Naive thymus-derived CD4-positive, alpha-beta T cell (primary cell): Measurements from ENCODE around the gene GGA1. TPM values are rescaled to one million over a fixed set of nuclear protein-coding genes. Genes with fewer than 3 reads are reported as not detected.
A peak's percentile ranks its signal among the peaks of the same experiment; 100 is the strongest.

Experiments
- ATAC-seq: fragments of 150-1000 bp; cut with Tn5 transposase; 2 replicates; pipeline ENCODE4 v1.10.0; 2021; ENCODE audit warnings: mild to moderate bottlenecking, moderate library complexity
- CTCF ChIA-PET: fragments of 350-600 bp; sonication (Branson Sonifier 250); formaldehyde crosslinking; loops from one replicate; lab custom pipeline; 2021; ENCODE audit warnings: antibody characterized with exemption; lab: Charles Lee
- POLR2A ChIA-PET: fragments of 350-600 bp; sonication (Branson Sonifier 250); formaldehyde crosslinking; loops from one replicate; lab custom pipeline; 2021; ENCODE audit warnings: antibody characterized with exemption, inconsistent platforms; lab: Charles Lee
- DNase-seq, 9 donors: peaks; one replicate each; pipeline versions ENCODE4 v3.0.0 to v3.0.0-alpha.2; 2020 to 2022; ENCODE audit warnings: mixed read lengths in 1 of 9
- H3K27ac ChIP-seq: one replicate; pipeline ENCODE4 v1.7.0; 2013; ENCODE audit warnings: mild to moderate bottlenecking, low read depth, low read length, moderate library complexity
- H3K27me3 ChIP-seq, 2 donors: one replicate each; pipeline ENCODE4 v1.7.0; 2013; ENCODE audit warnings: low read length in 2 of 2, mild to moderate bottlenecking in 2 of 2, moderate library complexity in 2 of 2; ENCODE audit not compliant: control insufficient read depth in 2 of 2, insufficient read depth in 2 of 2
- H3K36me3 ChIP-seq, 3 experiments: 1 replicate in 2 of 3; 2 replicates in 1 of 3; pipeline ENCODE4 v1.7.0; 2013; ENCODE audit warnings: low read length in 3 of 3, mild to moderate bottlenecking in 3 of 3, moderate library complexity in 1 of 3; ENCODE audit not compliant: insufficient read depth in 3 of 3, control insufficient read depth in 2 of 3
- H3K4me1 ChIP-seq, 2 donors: one replicate each; pipeline ENCODE4 v1.7.0; 2013; ENCODE audit warnings: low read length in 2 of 2, mild to moderate bottlenecking in 2 of 2, moderate library complexity in 1 of 2; ENCODE audit not compliant: control insufficient read depth in 2 of 2, insufficient read depth in 2 of 2
- H3K4me3 ChIP-seq: 2 replicates; pipeline ENCODE4 v1.7.0; 2013; ENCODE audit warnings: mild to moderate bottlenecking, low read length
- H3K9me3 ChIP-seq, 3 experiments: 1 replicate in 2 of 3; 2 replicates in 1 of 3; pipeline ENCODE4 v1.7.0; 2013; ENCODE audit warnings: low read length in 3 of 3; ENCODE audit not compliant: control insufficient read depth in 2 of 3
- H3K27ac Mint-ChIP-seq, 9 donors: one replicate each; pipeline ENCODE4 v1.8.0; 2020 to 2022; ENCODE audit warnings: mixed read lengths in 9 of 9, mild to moderate bottlenecking in 8 of 9, moderate library complexity in 5 of 9, inconsistent platforms in 2 of 9
- H3K27me3 Mint-ChIP-seq, 5 donors: one replicate each; pipeline ENCODE4 v1.8.0; 2021 to 2022; ENCODE audit warnings: mixed read lengths in 5 of 5, mild to moderate bottlenecking in 1 of 5
- H3K36me3 Mint-ChIP-seq, 5 donors: one replicate each; pipeline ENCODE4 v1.8.0; 2020 to 2022; ENCODE audit warnings: mixed read lengths in 5 of 5, mild to moderate bottlenecking in 3 of 5, inconsistent platforms in 1 of 5
- H3K4me1 Mint-ChIP-seq, 7 donors: one replicate each; pipeline ENCODE4 v1.8.0; 2020 to 2022; ENCODE audit warnings: mixed read lengths in 7 of 7, mild to moderate bottlenecking in 3 of 7, inconsistent platforms in 1 of 7
- H3K4me3 Mint-ChIP-seq, 10 donors: one replicate each; pipeline ENCODE4 v1.8.0; 2020 to 2022; ENCODE audit warnings: mild to moderate bottlenecking in 10 of 10, mixed read lengths in 10 of 10, moderate library complexity in 6 of 10, inconsistent platforms in 2 of 10
- H3K9me3 Mint-ChIP-seq, 11 donors: one replicate each; pipeline ENCODE4 v1.8.0; 2020 to 2022; ENCODE audit warnings: mixed read lengths in 11 of 11, mild to moderate bottlenecking in 4 of 11, inconsistent platforms in 1 of 11, moderate library complexity in 1 of 11
- intact Hi-C, 2 donors: fragments of 100-400 bp; cut with micrococcal nuclease; formaldehyde crosslinking; loops; one replicate each; pipeline ENCODE4 v1.15.1; 2023
- polyA plus RNA-seq, 2 donors: library from polyadenylated mRNA; unstranded; fragments of 300-500 nt; fragmentation: Illumina TruSeq; gene quantifications; one replicate each; pipeline ENCODE4 v1.2.3, GENCODE V29; 2021
- total RNA-seq, 6 experiments: library from RNA in 5 of 6; stranded (reverse) in 5 of 6; gene quantifications; 1 replicate in 5 of 6; 2 replicates in 1 of 6; pipeline ENCODE4 v1.2.3 and lab custom pipeline; 2021 to 2026

Gene GGA1
- total and polyA plus RNA-seq, 7 experiments from 2014 or later = 20.8 to 124 (median 87.2) TPM

DNA sequence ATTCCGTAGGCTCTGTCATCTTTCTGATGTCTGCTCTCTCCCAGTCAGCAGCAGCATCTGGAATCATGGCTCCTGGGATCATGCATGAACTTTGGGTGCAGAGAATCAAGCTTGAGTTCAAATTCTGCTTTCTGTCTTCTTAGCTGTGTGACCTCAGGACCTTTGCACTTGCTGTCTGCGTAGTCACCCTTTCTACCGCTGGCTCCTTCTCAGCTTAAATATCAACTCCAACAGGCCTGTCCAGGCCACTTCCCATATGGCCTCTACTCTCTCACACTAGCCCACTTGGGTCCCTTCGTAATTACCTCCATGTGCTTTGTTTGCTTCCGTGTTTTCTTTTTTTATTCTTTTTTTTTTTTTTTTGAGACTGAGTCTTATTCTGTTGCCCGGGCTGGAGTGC, 4.6 kb upstream of the GGA1 start:
- intact Hi-C loops = loop anchor here in 1 of 2 donors (10.0 kb wide), 1 partner anchor 331 kb away; no protein-coding TSS in a partner anchor
- CTCF ChIA-PET = interaction anchor here (0.9 to 1.2 kb wide), 2 partner anchors 12 to 43 kb away, joined by 3 to 4 read pairs; no protein-coding TSS in a partner anchor
- no peaks in the 10 kb centered on the region for H3K36me3 ChIP-seq
- peaks cover 32 to 68% (median 55%) of the 10 kb centered on the region in 7 donors for H3K4me1 Mint-ChIP-seq
- H3K27ac ChIP-seq = no peak overlapping the region
- no peaks in the 10 kb centered on the region for H3K9me3 ChIP-seq
- peak overlapping the region in 2 of 9 donors; percentile 21 to 39 for H3K27ac Mint-ChIP-seq
- H3K36me3 Mint-ChIP-seq = peaks cover 0 to 5% (median 0%) of the 10 kb centered on the region in 5 donors
- H3K4me1 ChIP-seq = peaks cover 33 to 35% of the 10 kb centered on the region in 2 donors
- no peak for DNase-seq
- no peaks in the 10 kb centered on the region for H3K27me3 ChIP-seq
- H3K9me3 Mint-ChIP-seq = peaks cover 0 to 2% (median 0%) of the 10 kb centered on the region in 11 donors
- POLR2A ChIA-PET = interaction anchor here (0.7 to 1.5 kb wide), 5 partner anchors 12 to 744 kb away, joined by 3 to 5 read pairs (median 3); no protein-coding TSS in a partner anchor
- ATAC-seq = no peak
- no peak overlapping the region for H3K4me3 ChIP-seq
- H3K27me3 Mint-ChIP-seq = peaks cover 0 to 26% (median 0%) of the 10 kb centered on the region in 5 donors
- peak overlapping the region in 4 of 10 donors; percentile 31 to 55 (median 38) for H3K4me3 Mint-ChIP-seq

DNA sequence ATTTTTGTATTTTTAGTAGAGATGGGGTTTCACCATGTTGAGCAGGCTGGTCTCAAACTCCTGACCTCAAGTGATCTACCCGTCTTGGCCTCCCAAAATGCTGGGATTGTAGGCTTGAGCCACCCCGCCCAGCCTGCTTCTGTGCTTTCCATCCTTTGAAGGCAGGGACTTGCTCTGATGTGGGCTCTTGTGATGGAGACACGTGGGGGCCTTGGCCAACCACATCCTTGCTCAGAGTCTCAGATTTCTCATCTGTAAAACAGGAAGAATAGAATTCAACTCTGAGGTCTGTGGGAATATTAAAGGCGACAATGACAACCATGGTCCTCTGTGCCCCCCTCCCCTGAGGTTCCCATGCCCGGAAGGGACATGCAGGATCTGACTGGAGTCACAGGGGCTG, 3.8 kb upstream of the GGA1 start:
- H3K9me3 Mint-ChIP-seq = peaks cover 0 to 2% (median 0%) of the 10 kb centered on the region in 11 donors
- ATAC-seq (peak; percentile 18), DNase-seq (peak; percentile 28 to 83 (median 79))
- Histone ChIP-seq H3K4me1 (peaks cover 37 to 40% of the 10 kb centered on the region in 2 donors), H3K9me3 (no peaks in the 10 kb centered on the region), H3K36me3 (no peaks in the 10 kb centered on the region), H3K27ac (peak overlapping the region; percentile 42), H3K27me3 (no peaks in the 10 kb centered on the region), H3K4me3 (peak overlapping the region; percentile 15)
- H3K27me3 Mint-ChIP-seq = peaks cover 0 to 26% (median 0%) of the 10 kb centered on the region in 5 donors
- peaks cover 38 to 76% (median 62%) of the 10 kb centered on the region in 7 donors for H3K4me1 Mint-ChIP-seq
- intact Hi-C loops = loop anchor here (1.0 to 10.0 kb wide), 8 partner anchors 38 to 1267 kb away; partner anchors contain the start of genes RAC2 (in 2 of the 2), CBX6 (in 1 of the 2), EIF3D (in 1 of the 2) and JOSD1 (in 1 of the 2)
- ChIA-PET POLR2A (interaction anchor here (0.9 to 1.9 kb wide), 6 partner anchors 11 to 118 kb away, joined by 3 to 5 read pairs (median 3); partner anchors contain the start of gene MFNG), CTCF (interaction anchor here (1.0 to 6.0 kb wide), 3 partner anchors 9 to 77 kb away, joined by 3 to 36 read pairs (median 5); no protein-coding TSS in a partner anchor)
- H3K36me3 Mint-ChIP-seq = peaks cover 0 to 5% (median 0%) of the 10 kb centered on the region in 5 donors
- H3K4me3 Mint-ChIP-seq = peak overlapping the region; percentile 58 to 90 (median 80)
- H3K27ac Mint-ChIP-seq = peak overlapping the region; percentile 63 to 93 (median 85)

DNA sequence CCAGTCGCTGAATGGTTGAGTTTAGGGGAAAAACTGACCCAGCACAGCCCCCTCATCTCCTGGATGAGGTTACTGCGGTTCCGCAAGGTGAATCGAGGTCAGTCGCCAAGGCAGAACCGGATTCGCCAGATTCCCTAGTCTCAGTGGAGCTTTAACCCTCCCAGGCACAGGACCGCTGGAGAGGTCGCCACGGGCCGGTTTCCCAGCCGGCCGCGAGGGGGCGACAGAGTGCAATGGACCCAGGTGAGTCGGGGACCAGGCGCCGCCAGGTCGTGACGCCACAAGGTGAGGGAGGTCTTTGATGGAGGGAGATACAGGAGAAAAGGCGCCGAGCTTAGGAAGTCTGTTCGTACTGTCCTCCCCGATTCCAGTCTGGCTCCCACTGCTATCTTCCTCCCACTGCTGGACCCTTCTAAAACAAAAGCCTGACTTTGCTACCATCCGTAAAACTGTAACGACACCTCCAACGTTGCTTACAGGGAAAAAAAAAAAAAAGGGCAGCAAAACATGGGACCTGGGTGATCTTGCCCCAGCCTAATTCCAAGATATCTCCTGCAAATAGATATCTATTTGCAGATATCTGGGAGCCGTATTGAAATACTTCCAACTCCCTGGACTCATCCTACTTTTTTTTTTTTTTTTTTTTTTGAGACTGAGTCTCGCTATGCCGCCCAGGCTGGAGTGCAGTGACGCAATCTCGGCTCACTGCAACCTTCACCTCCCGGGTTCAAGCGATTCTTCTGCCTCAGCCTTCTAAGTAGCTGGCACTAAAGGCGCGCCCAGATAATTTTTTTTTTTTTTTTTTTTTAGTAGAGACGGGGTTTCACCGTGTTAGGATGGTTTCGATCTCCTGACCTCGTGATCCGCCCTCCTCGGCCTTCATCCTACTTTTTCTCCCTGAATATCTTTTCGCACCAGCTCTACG, 1.4 kb upstream of the GGA1 start:
- H3K4me3 ChIP-seq = peak overlapping the region; percentile 60
- H3K4me1 ChIP-seq = peaks cover 46 to 47% of the 10 kb centered on the region in 2 donors
- DNase-seq = peak; percentile 83 to 96 (median 89)
- H3K4me3 Mint-ChIP-seq = peak overlapping the region; percentile 77 to 97 (median 89)
- H3K27me3 ChIP-seq = no peaks in the 10 kb centered on the region
- H3K27ac ChIP-seq = peak overlapping the region; percentile 85
- peaks cover 0 to 15% (median 0%) of the 10 kb centered on the region in 5 donors for H3K27me3 Mint-ChIP-seq
- intact Hi-C loops = loop anchor here (1.0 to 10.0 kb wide), 8 partner anchors 140 to 1265 kb away; partner anchors contain the start of genes RAC2 (in 2 of the 2), CBX6 (in 1 of the 2), EIF3D (in 1 of the 2) and JOSD1 (in 1 of the 2)
- POLR2A ChIA-PET = interaction anchor here (0.6 to 5.6 kb wide), 32 partner anchors 8 to 1144 kb away, joined by 3 to 74 read pairs (median 5); partner anchors contain the start of genes ANKRD54, EIF3L, LGALS1 and LGALS2
- peak; percentile 39 for ATAC-seq
- H3K9me3 Mint-ChIP-seq = peaks cover 0 to 2% (median 0%) of the 10 kb centered on the region in 11 donors
- H3K9me3 ChIP-seq = no peaks in the 10 kb centered on the region
- H3K36me3 ChIP-seq = no peaks in the 10 kb centered on the region
- CTCF ChIA-PET = interaction anchor here (0.6 to 6.0 kb wide), 36 partner anchors 14 to 369 kb away, joined by 3 to 36 read pairs (median 4); partner anchors contain the start of genes LGALS2, MFNG, NOL12 and PDXP
- H3K4me1 Mint-ChIP-seq = peaks cover 43 to 80% (median 63%) of the 10 kb centered on the region in 7 donors
- H3K27ac Mint-ChIP-seq = peak overlapping the region; percentile 91 to 99 (median 97)
- peaks cover 0 to 5% (median 0%) of the 10 kb centered on the region in 5 donors for H3K36me3 Mint-ChIP-seq

DNA sequence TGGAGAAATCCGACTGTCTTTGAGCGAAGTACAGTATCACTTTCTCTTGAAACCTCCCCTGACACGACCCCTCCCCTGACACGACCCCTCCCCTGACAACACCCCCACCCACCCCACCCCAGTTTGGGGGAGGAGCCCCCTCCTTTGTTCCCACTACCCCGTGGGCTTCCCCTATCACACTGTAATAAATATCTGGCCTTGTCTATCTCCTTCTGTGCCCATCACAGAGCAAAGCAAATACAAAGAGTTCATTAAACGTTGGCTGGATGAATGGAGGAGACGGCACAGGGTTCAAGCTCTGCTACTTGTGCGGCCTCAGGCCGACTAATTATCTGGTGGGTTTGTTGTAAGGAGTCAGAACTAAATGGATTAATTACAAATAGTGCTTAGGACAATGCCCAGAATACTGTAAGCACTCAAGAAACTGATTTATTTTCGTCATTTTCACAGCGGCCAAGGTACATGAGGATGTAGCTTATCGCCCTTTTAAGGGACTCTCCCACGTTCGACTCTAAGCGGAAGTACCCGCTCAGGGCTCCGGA, 628 bp upstream of the GGA1 start:
- Histone ChIP-seq H3K27ac (peak overlapping the region; percentile 85), H3K36me3 (peaks cover 0 to 3% (median 0%) of the 10 kb centered on the region in 3 experiments), H3K9me3 (no peaks in the 10 kb centered on the region), H3K4me3 (peak overlapping the region; percentile 81), H3K4me1 (peaks cover 46 to 47% of the 10 kb centered on the region in 2 donors), H3K27me3 (no peaks in the 10 kb centered on the region)
- intact Hi-C loops = loop anchor here (1.0 to 10.0 kb wide), 22 partner anchors 15 to 1264 kb away; partner anchors contain the start of genes EIF3L (in 2 of the 2), NOL12 (in 2 of the 2), RAC2 (in 2 of the 2) and SH3BP1 (in 2 of the 2)
- H3K27me3 Mint-ChIP-seq = peaks cover 0 to 8% (median 0%) of the 10 kb centered on the region in 5 donors
- H3K36me3 Mint-ChIP-seq = peaks cover 0 to 5% (median 0%) of the 10 kb centered on the region in 5 donors
- ATAC-seq (no peak), DNase-seq (no peak)
- ChIA-PET POLR2A (interaction anchor here (0.6 to 5.6 kb wide), 27 partner anchors 8 to 1144 kb away, joined by 3 to 74 read pairs (median 5); partner anchors contain the start of genes ANKRD54, EIF3L, LGALS1 and LGALS2), CTCF (interaction anchor here (0.6 to 6.0 kb wide), 19 partner anchors 13 to 255 kb away, joined by 3 to 36 read pairs (median 5); partner anchors contain the start of genes MFNG, NOL12 and PDXP)
- peak overlapping the region; percentile 80 to 97 (median 90) for H3K4me3 Mint-ChIP-seq
- peaks cover 36 to 73% (median 58%) of the 10 kb centered on the region in 7 donors for H3K4me1 Mint-ChIP-seq
- H3K9me3 Mint-ChIP-seq = peaks cover 0 to 2% (median 0%) of the 10 kb centered on the region in 11 donors
- peak overlapping the region; percentile 91 to 99 (median 97) for H3K27ac Mint-ChIP-seq

- ChIA-PET POLR2A (interaction anchor here (0.5 to 5.6 kb wide), 19 partner anchors 8 to 344 kb away, joined by 3 to 74 read pairs (median 12); partner anchors contain the start of genes ANKRD54, LGALS1, MFNG and NOL12), CTCF (interaction anchor here (0.6 to 6.0 kb wide), 9 partner anchors 12 to 123 kb away, joined by 3 to 36 read pairs (median 8); partner anchors contain the start of genes MFNG and NOL12)
- Histone ChIP-seq H3K4me1 (peaks cover 41% of the 10 kb centered on the region in 2 donors), H3K27ac (peak overlapping the region; percentile 85), H3K27me3 (no peaks in the 10 kb centered on the region), H3K36me3 (peaks cover 0 to 14% (median 0%) of the 10 kb centered on the region in 3 experiments), H3K9me3 (no peaks in the 10 kb centered on the region), H3K4me3 (peak overlapping the region; percentile 81)
- DNase-seq = peak in 2 of 9 donors; percentile 49
- H3K27ac Mint-ChIP-seq = peak overlapping the region; percentile 80 to 98 (median 93)
- no peak for ATAC-seq
- H3K4me3 Mint-ChIP-seq = peak overlapping the region; percentile 87 to 97 (median 93)
- H3K4me1 Mint-ChIP-seq = peaks cover 29 to 65% (median 51%) of the 10 kb centered on the region in 7 donors
- peaks cover 0 to 2% (median 0%) of the 10 kb centered on the region in 11 donors for H3K9me3 Mint-ChIP-seq
- H3K36me3 Mint-ChIP-seq = peaks cover 0 to 2% (median 0%) of the 10 kb centered on the region in 5 donors
- intact Hi-C loops = loop anchor here (2.0 to 10.0 kb wide), 9 partner anchors 138 to 1263 kb away; partner anchors contain the start of genes RAC2 (in 2 of the 2), CBX6 (in 1 of the 2), EIF3D (in 1 of the 2) and EIF3L (in 1 of the 2)
- peaks cover 0 to 2% (median 0%) of the 10 kb centered on the region in 5 donors for H3K27me3 Mint-ChIP-seq
Measured at GRCh38 chr22:37609240-37610152, 862 bp downstream of the GGA1 start.
